GM23338 (cell line): Measurements from ENCODE around the gene SELENOV.

Experiments
- EZH2 ChIP-seq: fragments of 200-600 bp; sonication (generic); IDR thresholded peaks from one replicate; pipeline ENCODE4 v1.8.0; 2017; ENCODE audit warnings: antibody characterized with exemption, mild to moderate bottlenecking, low read depth; ENCODE audit not compliant: unreplicated experiment
- TF ChIP-seq, protein P1 (sequence below), 2 experiments: fragments of 200-600 bp in 1 of 2; sonication (generic) in 1 of 2; conservative IDR thresholded peaks; 2 replicates each; pipeline versions ENCODE4 v1.5.1 to v1.6.1; 2016 to 2017; ENCODE audit warnings: antibody characterized with exemption in 2 of 2, low read depth in 2 of 2, mild to moderate bottlenecking in 2 of 2, moderate library complexity in 1 of 2

GRCh38 chr19:39496063-39496462, 18.9 kb upstream of the SELENOV start:
- TF ChIP-seq, protein P1, sequence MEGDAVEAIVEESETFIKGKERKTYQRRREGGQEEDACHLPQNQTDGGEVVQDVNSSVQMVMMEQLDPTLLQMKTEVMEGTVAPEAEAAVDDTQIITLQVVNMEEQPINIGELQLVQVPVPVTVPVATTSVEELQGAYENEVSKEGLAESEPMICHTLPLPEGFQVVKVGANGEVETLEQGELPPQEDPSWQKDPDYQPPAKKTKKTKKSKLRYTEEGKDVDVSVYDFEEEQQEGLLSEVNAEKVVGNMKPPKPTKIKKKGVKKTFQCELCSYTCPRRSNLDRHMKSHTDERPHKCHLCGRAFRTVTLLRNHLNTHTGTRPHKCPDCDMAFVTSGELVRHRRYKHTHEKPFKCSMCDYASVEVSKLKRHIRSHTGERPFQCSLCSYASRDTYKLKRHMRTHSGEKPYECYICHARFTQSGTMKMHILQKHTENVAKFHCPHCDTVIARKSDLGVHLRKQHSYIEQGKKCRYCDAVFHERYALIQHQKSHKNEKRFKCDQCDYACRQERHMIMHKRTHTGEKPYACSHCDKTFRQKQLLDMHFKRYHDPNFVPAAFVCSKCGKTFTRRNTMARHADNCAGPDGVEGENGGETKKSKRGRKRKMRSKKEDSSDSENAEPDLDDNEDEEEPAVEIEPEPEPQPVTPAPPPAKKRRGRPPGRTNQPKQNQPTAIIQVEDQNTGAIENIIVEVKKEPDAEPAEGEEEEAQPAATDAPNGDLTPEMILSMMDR (conservative IDR thresholded peaks at IDR 0.05; ENCODE audit: low read depth in 2 of 2) = no peak
- no peak for TF ChIP-seq EZH2
